Thoracic aorta (tissue), 2 donors: ENCODE data around the gene RNF144A. TPM values are rescaled to one million over a fixed set of nuclear protein-coding genes. Genes with fewer than 3 reads are reported as not detected.

ENCODE experiments used
- ATAC-seq: fragments of 150-250 bp; one replicate; pipeline ENCODE4 v1.8.0; 2017; ENCODE audit warnings: low read depth; ENCODE audit not compliant: insufficient number of reproducible peaks, low FRiP score
- DNase-seq: peaks from one replicate; pipeline ENCODE4 v3.0.0-alpha.2; 2020; ENCODE audit warnings: low spot score
- H3K27ac ChIP-seq, 2 donors: fragments of 200-600 bp; sonication (generic); 1 replicate in 1 of 2; 2 replicates in 1 of 2; pipeline ENCODE4 v1.5.1; 2016; ENCODE audit warnings: mild to moderate bottlenecking in 2 of 2, moderate library complexity in 2 of 2
- H3K27me3 ChIP-seq: fragments of 200-600 bp; sonication (generic); replicated peaks from 2 replicates; pipeline ENCODE4 v1.6.0; 2016; ENCODE audit warnings: mild to moderate bottlenecking; ENCODE audit not compliant: insufficient read depth
- H3K36me3 ChIP-seq: fragments of 200-600 bp; sonication (generic); one replicate; pipeline ENCODE4 v1.5.1; 2016
- H3K4me1 ChIP-seq, 2 donors: fragments of 200-600 bp; sonication (generic); 1 replicate in 1 of 2; 2 replicates in 1 of 2; pipeline versions ENCODE4 v1.5.1 to v1.6.0; 2016; ENCODE audit warnings: low read depth in 2 of 2, mild to moderate bottlenecking in 1 of 2; ENCODE audit not compliant: control insufficient read depth in 1 of 2
- H3K4me3 ChIP-seq: fragments of 200-600 bp; sonication (generic); 2 replicates; pipeline ENCODE4 v1.5.1; 2016; ENCODE audit warnings: mild to moderate bottlenecking
- H3K9me3 ChIP-seq: fragments of 200-600 bp; sonication (generic); 2 replicates; pipeline ENCODE4 v1.5.1; 2016
- total RNA-seq, 2 donors: library from RNA; depleted of rRNA; stranded (reverse); fragments of >200 nt; gene quantifications; one replicate each; pipeline versions ENCODE4 v1.1.0 to v1.2.3, GENCODE V29; 2016
- TF ChIP-seq, protein P1 (sequence below): fragments of 200-600 bp; sonication (generic); IDR thresholded peaks from one replicate; pipeline ENCODE4 v1.5.1; 2019; ENCODE audit warnings: antibody characterized with exemption

RNF144A gene
- total RNA-seq, 2 donors from 2014 or later = 3.4 to 6.2 TPM

DNA sequence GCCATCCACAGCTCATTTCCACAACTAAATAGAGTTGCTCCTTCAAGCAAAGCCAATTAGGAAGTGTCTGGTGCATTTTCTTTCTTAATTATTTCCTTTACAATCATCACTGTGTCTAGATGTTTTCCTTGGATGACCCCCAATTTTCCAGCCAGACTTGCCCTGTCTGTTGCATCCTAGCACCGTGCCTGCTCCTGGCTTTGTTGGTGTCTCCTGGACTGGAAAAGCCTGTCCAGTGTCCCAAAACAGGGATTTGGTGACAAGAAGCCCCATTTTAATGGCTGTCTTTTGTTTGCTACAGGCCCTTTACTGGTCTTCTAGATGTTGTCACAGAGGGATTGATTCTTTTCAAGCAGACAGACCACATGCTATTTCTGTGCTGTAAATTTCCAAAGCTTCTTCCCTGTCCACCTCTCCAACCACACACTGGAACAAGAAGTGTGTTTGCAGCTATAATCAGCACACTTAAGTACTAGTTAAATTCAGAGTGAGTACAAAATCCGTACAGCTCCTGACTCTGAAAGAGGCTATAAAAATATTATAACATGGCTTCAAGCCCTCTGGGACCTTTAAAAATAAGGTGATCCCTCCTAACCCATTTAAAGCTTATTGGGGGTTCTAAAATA lies 38.4 kb downstream of the RNF144A start:
- ATAC-seq (no peak), DNase-seq (no peak)
- TF ChIP-seq, protein P1, sequence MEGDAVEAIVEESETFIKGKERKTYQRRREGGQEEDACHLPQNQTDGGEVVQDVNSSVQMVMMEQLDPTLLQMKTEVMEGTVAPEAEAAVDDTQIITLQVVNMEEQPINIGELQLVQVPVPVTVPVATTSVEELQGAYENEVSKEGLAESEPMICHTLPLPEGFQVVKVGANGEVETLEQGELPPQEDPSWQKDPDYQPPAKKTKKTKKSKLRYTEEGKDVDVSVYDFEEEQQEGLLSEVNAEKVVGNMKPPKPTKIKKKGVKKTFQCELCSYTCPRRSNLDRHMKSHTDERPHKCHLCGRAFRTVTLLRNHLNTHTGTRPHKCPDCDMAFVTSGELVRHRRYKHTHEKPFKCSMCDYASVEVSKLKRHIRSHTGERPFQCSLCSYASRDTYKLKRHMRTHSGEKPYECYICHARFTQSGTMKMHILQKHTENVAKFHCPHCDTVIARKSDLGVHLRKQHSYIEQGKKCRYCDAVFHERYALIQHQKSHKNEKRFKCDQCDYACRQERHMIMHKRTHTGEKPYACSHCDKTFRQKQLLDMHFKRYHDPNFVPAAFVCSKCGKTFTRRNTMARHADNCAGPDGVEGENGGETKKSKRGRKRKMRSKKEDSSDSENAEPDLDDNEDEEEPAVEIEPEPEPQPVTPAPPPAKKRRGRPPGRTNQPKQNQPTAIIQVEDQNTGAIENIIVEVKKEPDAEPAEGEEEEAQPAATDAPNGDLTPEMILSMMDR = no peak
- no peaks in the 10 kb centered on the region for H3K36me3 ChIP-seq
- H3K27me3 ChIP-seq = no peaks in the 10 kb centered on the region
- H3K9me3 ChIP-seq = no peaks in the 10 kb centered on the region
- H3K4me3 ChIP-seq = no peak overlapping the region
- peaks cover 8 to 17% of the 10 kb centered on the region in 2 donors for H3K4me1 ChIP-seq
- no peak overlapping the region for H3K27ac ChIP-seq

DNA sequence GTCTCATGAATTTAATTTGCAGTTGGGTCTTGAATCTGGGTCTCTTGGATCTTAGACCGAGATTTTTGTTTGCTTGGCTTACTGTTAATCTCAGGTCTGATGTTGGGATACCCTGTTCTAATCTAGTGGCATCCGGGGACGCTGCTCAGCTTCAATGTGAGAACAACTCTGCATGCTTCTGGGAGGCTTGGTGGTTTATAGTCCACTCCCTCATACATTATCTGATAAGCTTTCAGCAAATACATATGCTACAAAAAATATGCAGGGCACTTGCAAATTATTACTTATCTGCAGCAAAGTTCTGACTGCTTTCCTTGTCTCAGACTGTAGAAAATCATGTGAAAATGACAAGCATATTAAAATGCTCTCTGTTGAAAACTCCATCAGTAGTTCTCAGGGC lies 39.4 kb downstream of the RNF144A start:
- H3K4me3 ChIP-seq = no peak overlapping the region
- no peak for ATAC-seq
- TF ChIP-seq, protein P1 = no peak
- peaks cover 8 to 27% of the 10 kb centered on the region in 2 donors for H3K4me1 ChIP-seq
- no peak overlapping the region for H3K27ac ChIP-seq
- H3K27me3 ChIP-seq = no peaks in the 10 kb centered on the region
- H3K9me3 ChIP-seq = no peaks in the 10 kb centered on the region
- H3K36me3 ChIP-seq = no peaks in the 10 kb centered on the region
- no peak for DNase-seq

DNA sequence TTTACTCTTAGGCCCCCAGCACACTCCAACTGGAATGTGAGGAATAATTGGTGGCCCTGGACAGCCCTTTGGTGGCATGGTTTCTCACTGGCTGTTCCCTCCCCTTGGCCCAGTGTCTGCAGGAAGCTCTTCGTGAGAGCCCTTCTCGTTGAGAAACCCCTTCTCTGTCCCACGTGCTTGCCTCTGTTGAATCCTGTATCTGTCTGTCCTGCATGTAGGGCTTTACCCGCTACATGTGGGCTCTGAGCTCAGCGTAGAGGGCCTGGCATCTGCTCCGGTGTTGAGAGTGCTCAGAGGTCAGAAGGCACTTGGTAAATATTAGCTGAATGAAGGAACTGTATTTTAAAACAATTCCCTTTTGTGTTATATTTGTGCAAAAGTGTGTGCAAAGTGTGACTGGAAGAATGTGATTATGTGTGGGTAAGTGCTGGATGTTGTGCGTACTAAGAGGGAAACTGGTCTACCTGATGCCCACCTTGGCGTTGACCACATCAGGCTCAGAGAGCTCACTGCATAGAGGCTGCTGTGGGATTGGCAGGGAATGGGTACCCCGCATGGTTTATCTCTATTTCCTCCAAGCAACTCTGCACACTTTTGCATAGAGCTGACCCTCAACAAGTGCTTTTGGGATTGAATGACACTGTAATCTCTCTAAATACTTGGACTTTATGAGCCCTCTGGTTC lies 40.0 kb downstream of the RNF144A start:
- DNase-seq = no peak
- Histone ChIP-seq H3K4me1 (peaks cover 8 to 27% of the 10 kb centered on the region in 2 donors), H3K36me3 (no peaks in the 10 kb centered on the region), H3K27me3 (no peaks in the 10 kb centered on the region), H3K4me3 (no peak overlapping the region), H3K9me3 (no peaks in the 10 kb centered on the region), H3K27ac (no peak overlapping the region)
- TF ChIP-seq, protein P1 = no peak
- ATAC-seq = no peak

DNA sequence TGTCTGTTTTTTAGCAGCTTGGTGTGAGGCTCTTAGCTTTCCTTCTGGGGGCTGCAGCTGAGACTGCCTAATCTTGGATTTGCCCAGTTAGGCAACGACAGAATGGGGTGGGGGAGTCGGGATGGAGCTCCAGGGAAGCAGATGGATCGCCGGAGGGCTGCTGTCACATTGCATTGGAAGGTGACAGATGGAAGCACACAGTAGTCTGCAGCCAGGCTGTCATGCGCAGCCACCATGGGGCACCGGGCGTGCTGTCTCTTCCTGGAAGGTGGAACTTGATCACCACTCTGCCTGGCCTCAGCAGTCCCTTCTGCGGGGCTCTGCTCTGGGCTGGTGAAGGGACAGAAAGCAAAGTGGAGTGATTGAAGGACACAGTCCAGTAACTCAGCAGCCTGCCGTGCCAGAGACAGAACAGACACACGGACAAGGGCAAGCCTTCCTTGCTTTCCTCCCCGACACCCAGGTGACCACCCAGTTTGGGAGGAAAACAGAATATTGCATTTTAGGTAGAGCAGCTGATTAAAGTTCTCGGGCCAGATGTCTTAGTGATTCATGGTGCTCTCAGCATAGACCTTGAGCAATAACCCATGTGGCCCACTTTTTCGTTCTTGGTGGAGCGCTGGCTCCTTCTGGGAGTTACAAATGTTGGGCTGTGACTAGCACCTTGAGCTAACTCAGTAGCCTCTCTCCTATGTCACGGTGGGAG lies 40.9 kb downstream of the RNF144A start:
- ATAC-seq = no peak
- TF ChIP-seq, protein P1 = no peak
- Histone ChIP-seq H3K36me3 (no peaks in the 10 kb centered on the region), H3K4me1 (peaks cover 8 to 27% of the 10 kb centered on the region in 2 donors), H3K27ac (no peak overlapping the region), H3K9me3 (no peaks in the 10 kb centered on the region), H3K4me3 (no peak overlapping the region), H3K27me3 (no peaks in the 10 kb centered on the region)
- no peak for DNase-seq

DNA sequence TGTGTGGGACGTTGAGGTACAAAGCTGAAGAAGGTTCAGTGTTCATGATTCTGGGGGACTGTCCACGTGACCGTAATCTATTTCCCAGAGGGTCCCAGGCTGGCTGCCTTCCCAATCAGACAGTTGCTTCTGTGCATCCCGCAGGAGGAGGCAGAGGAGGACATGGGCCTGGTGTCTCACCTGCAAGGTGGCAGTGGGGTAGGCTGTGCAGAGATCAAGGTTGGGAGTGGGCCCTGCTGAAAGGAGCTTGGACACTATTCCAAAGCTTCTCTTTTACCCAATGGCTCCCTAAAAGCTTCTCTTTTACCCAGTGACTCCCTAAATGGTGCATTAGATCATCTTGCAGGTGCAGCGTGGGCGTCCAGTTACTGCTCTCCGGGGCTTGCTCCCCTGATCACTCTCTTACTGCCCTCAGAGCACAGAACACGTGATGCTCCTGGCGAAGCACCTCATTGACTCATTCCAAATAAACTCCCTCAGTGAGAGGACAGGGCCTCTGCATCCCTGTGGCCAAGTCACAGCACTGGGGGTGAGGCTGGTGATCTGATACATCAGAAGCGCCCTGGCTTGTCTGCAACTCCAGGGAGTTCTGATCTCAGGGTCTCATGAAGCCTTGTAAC lies 41.5 kb downstream of the RNF144A start:
- ATAC-seq = no peak
- peaks cover 8 to 27% of the 10 kb centered on the region in 2 donors for H3K4me1 ChIP-seq
- DNase-seq = no peak
- TF ChIP-seq, protein P1 = no peak
- H3K36me3 ChIP-seq = no peaks in the 10 kb centered on the region
- H3K27ac ChIP-seq = no peak overlapping the region
- no peak overlapping the region for H3K4me3 ChIP-seq
- no peaks in the 10 kb centered on the region for H3K27me3 ChIP-seq
- no peaks in the 10 kb centered on the region for H3K9me3 ChIP-seq
